GM12878 (cell line): ENCODE results near the gene KRTAP5-11. TPM values are rescaled to one million over a fixed set of nuclear protein-coding genes. Genes with fewer than 3 reads are reported as not detected.

ENCODE experiments used
- ATF7 ChIP-seq: fragments of 450-650 bp; IDR thresholded peaks from 2 replicates; pipeline ENCODE4 v1.6.1; 2016; ENCODE audit warnings: low read depth, mild to moderate bottlenecking
- CEBPZ ChIP-seq: fragments of 150-350 bp; IDR thresholded peaks from 2 replicates; pipeline ENCODE4 v1.6.1; 2016; ENCODE audit warnings: low read depth, low read length
- CUX1 ChIP-seq: IDR thresholded peaks from 2 replicates; pipeline ENCODE4 v1.6.1; 2012; ENCODE audit warnings: improper control_type of control experiment, low read depth, low read length; ENCODE audit not compliant: insufficient replicate concordance
- GATAD2B ChIP-seq: fragments of 450-650 bp; conservative IDR thresholded peaks from 2 replicates; pipeline ENCODE4 v1.6.1; 2017; ENCODE audit warnings: low read depth, mild to moderate bottlenecking, moderate library complexity
- polyA plus RNA-seq, 11 experiments: library from polyadenylated mRNA; depleted of rRNA in 4 of 11; unstranded in 6 of 11; stranded (reverse) in 5 of 11; fragments of >200 nt; fragmentation: Nextera tagmentation in 4 of 11; fragmentation: Illumina TruSeq in 1 of 11; extraction: Ambion mirVana in 4 of 11; extraction: Trizol in 1 of 11; gene quantifications; 1 replicate in 1 of 11; 2 replicates in 10 of 11; pipeline versions ENCODE4 v1.2.1 to v1.2.3, GENCODE V29; 2011 to 2016; ENCODE audit warnings: inconsistent platforms in 2 of 11, missing spikeins in 2 of 11, low read depth in 1 of 11
- total RNA-seq, 4 experiments: library from RNA; depleted of rRNA in 3 of 4; stranded (reverse); fragments of >200 nt in 3 of 4; fragmentation: Illumina TruSeq in 1 of 4; extraction: Trizol in 1 of 4; gene quantifications; 2 replicates each; pipeline versions ENCODE4 v1.2.1 to v1.2.3, GENCODE V29; 2013 to 2021

The KRTAP5-11 gene
- total and polyA plus RNA-seq, 10 of the 15 experiments (the other 5 are each of a cell fraction or from before 2014, with no cell fraction given) = not detected

GRCh38 chr11:71544525-71545214 is 38.0 kb downstream of the KRTAP5-11 start (continued):
- no peak for TF ChIP-seq CEBPZ
- TF ChIP-seq ATF7 = no peak
- TF ChIP-seq GATAD2B = no peak
- no peak for TF ChIP-seq CUX1
